Left ventricle myocardium inferior (tissue), 1 donor: ENCODE data around the gene HS3ST1. TPM values are rescaled to one million over a fixed set of nuclear protein-coding genes. Genes with fewer than 3 reads are reported as not detected.

ENCODE experiments used
- DNase-seq: peaks from one replicate; pipeline ENCODE4 v3.0.0-alpha.2; 2020
- H3K27ac ChIP-seq: fragments of 200-600 bp; replicated peaks from 2 replicates; pipeline ENCODE4 v1.8.0; 2021
- H3K27me3 ChIP-seq: fragments of 200-600 bp; 2 replicates; pipeline ENCODE4 v1.8.0; 2021; ENCODE audit warnings: low read depth
- H3K36me3 ChIP-seq: fragments of 200-600 bp; 2 replicates; pipeline ENCODE4 v1.8.0; 2021
- H3K4me1 ChIP-seq: fragments of 200-600 bp; 2 replicates; pipeline ENCODE4 v1.8.0; 2021
- H3K4me3 ChIP-seq: fragments of 200-600 bp; 2 replicates; pipeline ENCODE4 v1.8.0; 2021; ENCODE audit warnings: mild to moderate bottlenecking, moderate library complexity
- H3K9me3 ChIP-seq: fragments of 200-600 bp; replicated peaks from 2 replicates; pipeline ENCODE4 v1.8.0; 2021
- intact Hi-C: fragments of 100-400 bp; cut with micrococcal nuclease; formaldehyde crosslinking; loops from one replicate; pipeline ENCODE4 v1.11.0; 2022
- total RNA-seq: library from RNA; stranded (reverse); fragmentation: NEBNext Ultra II Directional; extraction: Animal tissue kit (Norgen Biotek cat#: 25700); gene quantifications from one replicate; pipeline ENCODE4 v1.2.1, GENCODE V29; 2021
- TF ChIP-seq, protein P1 (sequence below): fragments of 200-600 bp; IDR thresholded peaks from 2 replicates; pipeline ENCODE4 v1.8.0; 2021; ENCODE audit warnings: antibody characterized with exemption, mild to moderate bottlenecking, borderline replicate concordance
- donor health status: DM: no; HTN: yes; CAD: no; lungs with severe emphysema.

The HS3ST1 gene
- total RNA-seq, 1 donor from 2014 or later: 2.4 TPM

DNA sequence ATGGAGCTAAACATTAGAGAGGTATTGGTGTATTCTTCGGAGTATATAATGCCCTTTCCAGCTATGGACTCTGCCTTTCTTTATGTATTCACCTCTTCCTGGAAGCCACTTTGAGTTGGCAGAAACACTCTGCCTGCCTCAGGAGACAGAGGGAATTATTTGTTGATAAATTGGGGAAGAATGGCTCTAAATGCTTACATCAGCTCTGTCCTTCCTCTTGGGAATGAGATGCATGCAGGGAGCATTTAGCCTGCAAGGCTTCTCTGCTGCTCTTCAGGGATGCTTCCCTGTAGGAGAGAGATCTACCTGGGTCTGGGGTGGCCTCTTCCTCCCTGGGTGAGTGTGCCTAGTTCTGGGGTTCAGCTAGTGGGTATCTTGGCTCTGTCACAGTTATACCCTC is 6.9 kb upstream of the HS3ST1 start:
- Histone ChIP-seq H3K27me3 (no peaks in the 10 kb centered on the region), H3K4me1 (no peaks in the 10 kb centered on the region), H3K27ac (no peak overlapping the region), H3K9me3 (no peaks in the 10 kb centered on the region), H3K36me3 (no peaks in the 10 kb centered on the region), H3K4me3 (no peak overlapping the region)
- intact Hi-C loops: no loop called here
- TF ChIP-seq, protein P1, sequence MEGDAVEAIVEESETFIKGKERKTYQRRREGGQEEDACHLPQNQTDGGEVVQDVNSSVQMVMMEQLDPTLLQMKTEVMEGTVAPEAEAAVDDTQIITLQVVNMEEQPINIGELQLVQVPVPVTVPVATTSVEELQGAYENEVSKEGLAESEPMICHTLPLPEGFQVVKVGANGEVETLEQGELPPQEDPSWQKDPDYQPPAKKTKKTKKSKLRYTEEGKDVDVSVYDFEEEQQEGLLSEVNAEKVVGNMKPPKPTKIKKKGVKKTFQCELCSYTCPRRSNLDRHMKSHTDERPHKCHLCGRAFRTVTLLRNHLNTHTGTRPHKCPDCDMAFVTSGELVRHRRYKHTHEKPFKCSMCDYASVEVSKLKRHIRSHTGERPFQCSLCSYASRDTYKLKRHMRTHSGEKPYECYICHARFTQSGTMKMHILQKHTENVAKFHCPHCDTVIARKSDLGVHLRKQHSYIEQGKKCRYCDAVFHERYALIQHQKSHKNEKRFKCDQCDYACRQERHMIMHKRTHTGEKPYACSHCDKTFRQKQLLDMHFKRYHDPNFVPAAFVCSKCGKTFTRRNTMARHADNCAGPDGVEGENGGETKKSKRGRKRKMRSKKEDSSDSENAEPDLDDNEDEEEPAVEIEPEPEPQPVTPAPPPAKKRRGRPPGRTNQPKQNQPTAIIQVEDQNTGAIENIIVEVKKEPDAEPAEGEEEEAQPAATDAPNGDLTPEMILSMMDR: no peak
- DNase-seq: no peak

DNA sequence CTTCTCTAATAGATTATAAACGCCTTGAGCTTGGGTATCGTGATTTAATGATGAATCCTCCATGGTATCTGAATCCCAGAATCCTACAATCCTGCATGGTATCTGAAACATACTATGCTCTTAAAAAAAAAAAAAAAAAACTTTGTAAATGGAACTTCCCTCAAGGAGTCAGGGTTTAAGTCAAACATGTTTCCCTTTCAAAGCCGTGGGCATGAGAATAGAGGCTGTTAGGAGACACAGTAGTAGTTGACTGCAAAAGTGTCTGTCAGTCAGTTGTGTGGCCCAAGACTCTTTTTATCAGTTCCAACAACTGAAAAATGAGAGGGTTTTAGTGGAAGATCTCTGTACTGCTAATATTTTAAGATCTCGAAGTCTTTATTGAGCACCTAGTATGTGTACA is 2.4 kb upstream of the HS3ST1 start:
- no peak overlapping the region for H3K27ac ChIP-seq
- intact Hi-C loops: no loop called here
- H3K27me3 ChIP-seq: peaks cover 32% of the 10 kb centered on the region
- no peak overlapping the region for H3K4me3 ChIP-seq
- peaks cover 28% of the 10 kb centered on the region for H3K4me1 ChIP-seq
- TF ChIP-seq, protein P1: no peak
- no peak for DNase-seq
- H3K9me3 ChIP-seq: no peaks in the 10 kb centered on the region
- no peaks in the 10 kb centered on the region for H3K36me3 ChIP-seq

DNA sequence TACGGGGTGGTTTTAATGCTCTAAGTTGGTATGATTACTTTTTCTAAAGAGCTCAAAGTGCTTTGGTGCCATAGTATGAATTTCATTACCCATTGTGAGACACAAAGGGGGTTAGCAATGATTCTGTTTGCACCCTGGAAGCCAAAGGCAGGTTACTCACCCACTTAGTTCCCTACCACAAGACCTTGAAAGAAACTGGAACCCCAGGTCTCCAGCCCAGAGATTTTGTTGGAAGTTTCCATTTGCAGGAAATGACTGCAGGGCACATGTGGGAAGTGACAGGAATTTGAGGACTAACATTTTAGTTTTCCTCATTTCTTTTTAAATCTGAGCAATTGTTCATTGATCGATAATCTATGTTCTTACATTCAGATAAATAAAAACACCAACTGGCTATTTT is 1.8 kb upstream of the HS3ST1 start:
- DNase-seq: no peak
- no peaks in the 10 kb centered on the region for H3K9me3 ChIP-seq
- H3K27me3 ChIP-seq: peaks cover 32% of the 10 kb centered on the region
- H3K27ac ChIP-seq: no peak overlapping the region
- TF ChIP-seq, protein P1: no peak
- H3K4me3 ChIP-seq: no peak overlapping the region
- intact Hi-C loops: no loop called here
- H3K4me1 ChIP-seq: peaks cover 28% of the 10 kb centered on the region
- no peaks in the 10 kb centered on the region for H3K36me3 ChIP-seq

DNA sequence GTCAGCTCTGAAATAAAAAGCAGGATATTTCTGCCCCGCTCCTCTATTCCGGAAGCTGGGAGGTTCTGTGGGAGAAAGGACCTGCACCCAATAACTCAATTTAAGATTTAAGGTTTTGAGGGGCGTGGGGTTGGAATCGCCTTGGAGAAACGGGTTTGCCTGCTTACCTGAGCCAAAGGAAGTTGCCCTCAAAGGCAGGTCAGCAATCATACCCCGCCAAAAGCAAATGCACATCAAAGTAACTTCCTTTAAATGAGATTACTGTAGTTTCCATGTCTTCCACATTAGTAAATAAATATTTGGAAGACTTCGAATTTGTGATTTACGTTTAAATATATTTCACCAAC is 978 bp upstream of the HS3ST1 start:
- Histone ChIP-seq H3K27me3 (peaks cover 32% of the 10 kb centered on the region), H3K4me1 (peaks cover 28% of the 10 kb centered on the region), H3K4me3 (peak overlapping the region; percentile 73), H3K36me3 (no peaks in the 10 kb centered on the region), H3K27ac (peak overlapping the region; percentile 60), H3K9me3 (no peaks in the 10 kb centered on the region)
- TF ChIP-seq, protein P1: no peak
- DNase-seq: no peak
- intact Hi-C loops: no loop called here

DNA sequence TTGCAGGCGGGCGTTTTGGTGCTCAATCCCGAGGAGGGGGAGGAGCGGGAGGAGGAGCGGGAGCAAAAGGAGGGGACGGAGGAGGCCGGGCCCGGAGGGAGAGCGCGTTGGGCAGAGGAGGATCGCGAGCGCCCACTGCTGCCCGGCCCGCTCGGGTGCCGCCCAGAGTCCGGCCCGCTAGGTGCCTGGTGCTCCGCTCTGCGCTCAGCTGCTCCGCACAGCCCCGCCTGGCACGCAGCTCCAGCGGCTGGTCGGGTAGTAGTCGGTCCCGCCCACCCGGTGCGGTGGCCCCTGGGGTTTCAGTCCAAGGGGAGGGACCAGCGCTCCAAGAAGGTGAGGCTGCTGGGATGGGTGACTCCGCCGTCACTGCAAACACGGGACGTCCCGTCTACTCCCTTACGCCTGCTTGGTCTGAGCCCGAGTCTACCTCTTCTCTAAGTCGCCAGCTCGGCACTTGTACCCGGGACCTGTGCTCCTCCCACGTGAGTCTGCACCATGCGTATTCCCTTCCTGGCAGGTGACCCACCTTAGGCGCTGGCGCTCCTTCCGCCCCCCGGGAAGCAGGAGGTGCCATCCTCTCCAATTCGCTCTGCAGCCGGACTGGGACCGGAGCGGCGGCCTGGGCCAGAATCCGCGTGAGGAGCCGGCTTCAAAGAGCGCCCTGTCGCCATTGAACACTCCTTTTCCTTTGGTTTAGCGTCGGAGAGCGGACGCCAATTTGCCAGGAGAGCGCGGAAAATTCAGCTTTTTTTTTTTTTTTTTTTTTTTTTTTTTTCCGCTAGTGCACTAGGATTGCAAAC is 405 bp upstream of the HS3ST1 start:
- TF ChIP-seq, protein P1: peak; percentile 76
- intact Hi-C loops: no loop called here
- peak overlapping the region; percentile 60 for H3K27ac ChIP-seq

More for the DNA sequence above, 405 bp upstream of the HS3ST1 start:
- peaks cover 28% of the 10 kb centered on the region for H3K4me1 ChIP-seq
- peaks cover 32% of the 10 kb centered on the region for H3K27me3 ChIP-seq
- H3K4me3 ChIP-seq: peak overlapping the region; percentile 73
- H3K9me3 ChIP-seq: no peaks in the 10 kb centered on the region
- peak; percentile 82 for DNase-seq
- H3K36me3 ChIP-seq: no peaks in the 10 kb centered on the region
